Measurements from ENCODE around the gene PDE4DIP. TPM values are rescaled to one million over a fixed set of nuclear protein-coding genes. Genes with fewer than 3 reads are reported as not detected.
"Not testable (repeated sequence)": the region's sequence is repeated elsewhere in the genome, so short reads cannot be mapped to it uniquely, and the experiment has no call there.

PDE4DIP gene
- total and polyA plus RNA-seq, 2 experiments from 2014 or later: 16.5 to 35.2 TPM

DNA sequence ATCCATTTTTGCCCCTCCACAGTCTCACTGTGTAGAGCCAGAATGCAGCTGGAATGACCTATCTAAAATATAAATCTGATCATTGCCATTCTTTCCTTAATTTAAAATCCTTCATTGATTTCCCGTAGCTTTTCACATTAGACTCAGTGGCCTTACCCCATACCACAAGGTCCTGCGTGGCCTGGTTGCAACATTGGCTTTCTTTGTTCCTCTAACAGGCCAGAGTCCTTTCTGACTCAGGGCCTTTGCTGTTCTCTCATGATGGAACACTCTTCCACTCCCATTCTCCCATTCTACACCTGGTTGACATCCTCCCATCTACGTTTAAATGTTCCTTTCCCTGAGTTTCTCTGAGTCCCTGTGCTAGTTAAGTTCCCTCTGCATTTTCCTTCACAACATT, 18.4 kb downstream of the PDE4DIP start:
- H3K4me1 Mint-ChIP-seq, H3K4me3 Mint-ChIP-seq: not testable (repeated sequence)

DNA sequence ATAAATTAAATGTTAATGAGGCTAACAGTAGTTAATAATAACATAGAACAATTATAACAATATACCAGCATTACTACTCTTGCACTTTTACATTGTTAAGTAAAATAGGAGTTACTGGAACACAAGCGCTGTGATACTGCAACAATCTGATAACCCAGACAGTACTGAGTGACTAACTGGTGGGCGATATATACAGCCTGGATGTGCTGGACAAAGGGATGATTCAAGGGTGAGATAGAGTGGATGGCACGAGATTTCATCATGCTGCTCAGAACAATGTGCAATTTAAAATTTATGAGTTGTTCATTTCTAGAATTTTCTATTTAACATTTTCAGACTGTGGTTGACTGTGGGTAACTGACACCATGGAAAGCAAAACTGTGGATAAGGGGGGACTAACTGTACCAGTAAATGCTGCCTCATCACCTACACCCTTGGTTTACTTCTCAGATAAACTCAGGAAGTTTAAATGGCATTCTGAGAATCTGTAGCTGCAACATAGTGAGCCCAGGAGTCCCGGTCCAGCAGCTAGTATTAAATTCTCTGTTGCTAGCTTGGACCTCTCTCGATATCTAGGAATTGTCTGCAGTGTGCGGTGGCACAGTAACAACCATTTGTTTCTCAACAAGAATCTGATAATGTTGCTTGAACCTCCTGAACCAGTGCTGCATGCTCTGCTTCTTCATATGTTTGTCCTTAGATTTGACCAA, 24.9 kb downstream of the PDE4DIP start:
- H3K27me3 ChIP-seq (ENCODE audit: insufficient read depth); H3K4me1 ChIP-seq (ENCODE audit: insufficient read depth); ATAC-seq; H3K4me3 ChIP-seq; H3K36me3 Mint-ChIP-seq (ENCODE audit: low read depth); H3K9me3 Mint-ChIP-seq; H3K27ac Mint-ChIP-seq; H3K36me3 ChIP-seq (ENCODE audit: insufficient read depth); H4K20me1 ChIP-seq (replicated peaks; ENCODE audit: insufficient read depth); H3K27me3 Mint-ChIP-seq (ENCODE audit: insufficient read depth, low read depth, poor library complexity); DNase-seq (ENCODE audit: low spot score); H3K4me1 Mint-ChIP-seq; H3K79me2 ChIP-seq (replicated peaks; ENCODE audit: insufficient read depth); H2AFZ ChIP-seq; H3K4me3 Mint-ChIP-seq; H3K27ac ChIP-seq (ENCODE audit: low read depth); H3K9me2 ChIP-seq (ENCODE audit: insufficient read depth); H3K4me2 ChIP-seq; H3F3A ChIP-seq (replicated peaks; ENCODE audit: low read depth): not testable (repeated sequence)

More for the DNA sequence above, 18.4 kb downstream of the PDE4DIP start:
- not testable (repeated sequence) for H3K27ac Mint-ChIP-seq; H3K4me3 ChIP-seq; H3K4me2 ChIP-seq; H3K4me1 ChIP-seq (ENCODE audit: insufficient read depth); H3K36me3 Mint-ChIP-seq (ENCODE audit: low read depth); H3K9me3 Mint-ChIP-seq; H3K27me3 ChIP-seq (ENCODE audit: insufficient read depth); H2AFZ ChIP-seq; H3K27me3 Mint-ChIP-seq (ENCODE audit: insufficient read depth, low read depth, poor library complexity); H3K27ac ChIP-seq (ENCODE audit: low read depth); H3K36me3 ChIP-seq (ENCODE audit: insufficient read depth); DNase-seq (ENCODE audit: low spot score); ATAC-seq; H4K20me1 ChIP-seq (replicated peaks; ENCODE audit: insufficient read depth); H3F3A ChIP-seq (replicated peaks; ENCODE audit: low read depth); H3K79me2 ChIP-seq (replicated peaks; ENCODE audit: insufficient read depth); H3K9me2 ChIP-seq (ENCODE audit: insufficient read depth)

DNA sequence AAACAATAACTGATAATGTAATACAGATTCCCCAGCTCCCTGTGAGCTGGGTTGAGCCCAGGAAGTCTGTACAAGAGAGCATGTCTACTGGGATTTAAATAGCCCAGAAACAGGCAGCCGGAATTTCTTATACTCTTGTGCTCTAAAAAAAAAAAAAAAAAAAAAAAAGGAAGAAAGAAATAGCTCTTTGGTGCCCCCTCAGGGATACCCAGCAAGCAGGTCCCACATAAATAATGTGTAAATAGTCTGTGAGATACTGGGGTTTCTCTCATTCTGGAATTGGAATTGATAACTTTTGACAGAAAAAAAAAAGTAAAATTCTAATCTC, 25.4 kb downstream of the PDE4DIP start:
- H3K36me3 Mint-ChIP-seq (ENCODE audit: low read depth); H3K36me3 ChIP-seq (ENCODE audit: insufficient read depth); H3F3A ChIP-seq (replicated peaks; ENCODE audit: low read depth); H3K4me1 Mint-ChIP-seq; H3K9me2 ChIP-seq (ENCODE audit: insufficient read depth); H3K4me1 ChIP-seq (ENCODE audit: insufficient read depth); H3K4me3 ChIP-seq; H2AFZ ChIP-seq; H3K27me3 Mint-ChIP-seq (ENCODE audit: insufficient read depth, low read depth, poor library complexity); H3K9me3 Mint-ChIP-seq; H3K4me3 Mint-ChIP-seq; H3K27me3 ChIP-seq (ENCODE audit: insufficient read depth); H3K4me2 ChIP-seq; H4K20me1 ChIP-seq (replicated peaks; ENCODE audit: insufficient read depth); H3K79me2 ChIP-seq (replicated peaks; ENCODE audit: insufficient read depth); H3K27ac ChIP-seq (ENCODE audit: low read depth); DNase-seq (ENCODE audit: low spot score); H3K27ac Mint-ChIP-seq: not testable (repeated sequence)
- peak; percentile 64; the same call in 2 of the 3 replicates for ATAC-seq

DNA sequence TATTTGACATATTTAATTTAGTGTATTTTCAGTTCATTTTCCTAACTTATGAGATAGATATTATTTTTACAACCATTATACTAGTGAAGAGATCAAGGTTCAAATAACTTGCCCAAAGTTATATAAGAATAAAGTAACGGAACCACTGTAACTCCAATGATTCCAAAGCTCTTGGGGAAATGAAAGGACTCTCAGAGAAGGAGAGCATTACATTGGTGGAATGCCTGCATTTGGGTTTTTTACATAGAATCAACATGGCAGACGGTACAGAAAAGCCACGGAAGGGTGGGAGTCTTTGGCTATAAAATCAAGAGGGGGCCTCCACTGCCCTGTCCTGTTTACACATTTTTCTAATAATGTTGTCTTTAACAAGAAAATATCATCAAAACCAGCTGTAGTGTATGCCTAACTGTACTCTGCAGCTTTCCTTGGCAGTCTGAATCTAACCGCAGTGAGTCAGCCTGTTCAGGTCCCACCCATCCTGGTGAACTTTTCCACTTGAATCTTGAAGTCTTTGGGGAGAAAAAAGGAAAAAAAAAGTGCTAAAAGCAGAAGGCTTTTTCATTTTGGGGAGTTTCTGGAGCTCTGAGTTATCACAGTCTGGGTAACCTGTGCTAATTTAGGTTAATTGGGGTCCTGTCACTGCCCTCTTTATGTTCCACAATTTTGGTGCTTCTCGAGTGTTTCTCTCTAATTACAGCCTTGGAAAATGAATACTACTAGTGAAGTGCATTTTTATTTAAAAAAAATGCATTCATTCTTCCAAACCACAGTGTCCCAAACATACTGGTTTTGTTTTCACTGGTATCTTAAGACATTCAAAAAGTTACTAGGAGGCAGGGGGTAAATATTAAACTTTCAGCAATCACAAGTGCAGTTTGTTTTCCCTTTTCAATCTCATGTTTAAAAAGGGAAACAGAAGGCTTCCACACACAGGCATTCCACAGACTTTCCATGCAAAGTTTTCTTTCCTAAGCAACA, 30.5 kb downstream of the PDE4DIP start:
- not testable (repeated sequence) for H3F3A ChIP-seq (replicated peaks; ENCODE audit: low read depth); H3K4me1 ChIP-seq (ENCODE audit: insufficient read depth); H3K36me3 Mint-ChIP-seq (ENCODE audit: low read depth); H3K27me3 Mint-ChIP-seq (ENCODE audit: insufficient read depth, low read depth, poor library complexity); H2AFZ ChIP-seq; DNase-seq (ENCODE audit: low spot score); H3K4me2 ChIP-seq; H3K27ac ChIP-seq (ENCODE audit: low read depth); H3K27me3 ChIP-seq (ENCODE audit: insufficient read depth); H3K4me1 Mint-ChIP-seq; H4K20me1 ChIP-seq (replicated peaks; ENCODE audit: insufficient read depth); H3K9me2 ChIP-seq (ENCODE audit: insufficient read depth); H3K4me3 Mint-ChIP-seq; H3K36me3 ChIP-seq (ENCODE audit: insufficient read depth); ATAC-seq; H3K9me3 Mint-ChIP-seq; H3K27ac Mint-ChIP-seq; H3K4me3 ChIP-seq; H3K79me2 ChIP-seq (replicated peaks; ENCODE audit: insufficient read depth)

DNA sequence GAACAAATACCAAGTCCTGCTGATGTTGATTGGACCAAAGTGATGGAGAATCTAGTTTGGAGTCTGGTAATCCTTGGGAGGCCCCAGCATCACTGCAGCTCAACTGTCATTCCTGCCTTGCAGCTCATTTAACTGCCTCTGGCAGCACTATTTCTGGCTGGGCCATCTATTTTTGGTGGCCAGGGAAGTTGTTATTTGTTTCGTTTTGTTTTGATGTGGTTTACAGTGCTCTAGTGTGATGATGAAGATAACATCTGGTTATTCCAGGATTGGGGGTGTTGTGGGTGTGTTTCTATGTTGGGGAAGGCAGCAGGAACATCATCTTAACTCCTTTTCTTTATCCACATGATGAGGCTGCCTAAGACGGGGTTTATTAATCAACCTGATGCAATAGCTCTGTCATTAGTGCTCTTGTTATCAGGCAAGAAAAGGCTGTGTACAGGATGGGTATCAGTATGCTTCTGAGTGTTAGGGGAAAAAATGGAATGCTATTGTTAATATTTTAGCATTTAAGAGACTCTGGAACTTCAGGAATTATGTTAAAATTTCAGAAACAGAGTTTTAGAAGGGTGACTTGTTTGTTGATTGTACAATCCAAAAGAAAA, 35.7 kb downstream of the PDE4DIP start:
- H3K4me3 Mint-ChIP-seq; H3K27ac ChIP-seq (ENCODE audit: low read depth); H3K4me1 Mint-ChIP-seq; H3K4me1 ChIP-seq (ENCODE audit: insufficient read depth); ATAC-seq; H3K36me3 Mint-ChIP-seq (ENCODE audit: low read depth); H4K20me1 ChIP-seq (replicated peaks; ENCODE audit: insufficient read depth); H3K27me3 ChIP-seq (ENCODE audit: insufficient read depth); H3K9me3 Mint-ChIP-seq; H3K36me3 ChIP-seq (ENCODE audit: insufficient read depth); H3K9me2 ChIP-seq (ENCODE audit: insufficient read depth); H3K27ac Mint-ChIP-seq; H3K27me3 Mint-ChIP-seq (ENCODE audit: insufficient read depth, low read depth, poor library complexity); H3K4me2 ChIP-seq; H3K79me2 ChIP-seq (replicated peaks; ENCODE audit: insufficient read depth); H3K4me3 ChIP-seq; DNase-seq (ENCODE audit: low spot score); H3F3A ChIP-seq (replicated peaks; ENCODE audit: low read depth); H2AFZ ChIP-seq: not testable (repeated sequence)

DNA sequence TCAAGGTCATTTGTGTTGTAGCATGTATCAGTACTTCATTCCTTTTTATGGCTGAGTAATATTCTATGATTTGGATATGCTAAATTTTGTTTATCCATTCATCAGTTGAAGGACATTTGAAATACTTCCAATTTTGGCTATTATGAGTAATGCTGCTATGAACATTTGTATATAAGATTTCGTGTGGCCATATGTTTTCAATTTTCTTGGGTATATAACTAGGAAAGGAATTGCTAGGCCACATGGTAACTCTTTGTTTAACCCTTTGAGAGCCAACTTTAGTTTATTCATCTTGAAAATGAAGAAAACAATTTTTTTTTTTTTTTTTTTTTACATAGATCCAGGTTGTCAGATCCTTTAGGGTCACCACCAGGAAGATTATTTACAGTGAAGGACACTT, 37.0 kb downstream of the PDE4DIP start:
- H3K36me3 ChIP-seq (ENCODE audit: insufficient read depth); H2AFZ ChIP-seq; DNase-seq (ENCODE audit: low spot score); H3K27me3 Mint-ChIP-seq (ENCODE audit: insufficient read depth, low read depth, poor library complexity); H3K4me2 ChIP-seq; H3F3A ChIP-seq (replicated peaks; ENCODE audit: low read depth); H3K79me2 ChIP-seq (replicated peaks; ENCODE audit: insufficient read depth); H3K9me3 Mint-ChIP-seq; H3K36me3 Mint-ChIP-seq (ENCODE audit: low read depth); H3K4me3 ChIP-seq; H3K4me1 ChIP-seq (ENCODE audit: insufficient read depth); H3K4me1 Mint-ChIP-seq; H4K20me1 ChIP-seq (replicated peaks; ENCODE audit: insufficient read depth); H3K4me3 Mint-ChIP-seq; H3K27ac Mint-ChIP-seq; H3K27ac ChIP-seq (ENCODE audit: low read depth); ATAC-seq; H3K9me2 ChIP-seq (ENCODE audit: insufficient read depth); H3K27me3 ChIP-seq (ENCODE audit: insufficient read depth): not testable (repeated sequence)
